Thyroid gland (tissue), 4 donors: ENCODE measurements around the gene USP17L29.
"Not testable (repeated sequence)": the region's sequence is repeated elsewhere in the genome, so short reads cannot be mapped to it uniquely, and the experiment has no call there.

Experiments used
- CTCF ChIP-seq, 6 experiments: fragments of 200-600 bp in 3 of 6; fragments of 450-650 bp in 3 of 6; sonication (generic) in 3 of 6; IDR thresholded peaks; one replicate each; pipeline ENCODE4 v1.5.1; 2016 to 2019; ENCODE audit warnings: antibody characterized with exemption in 6 of 6, mild to moderate bottlenecking in 2 of 6, inconsistent platforms in 1 of 6, moderate library complexity in 1 of 6
- POLR2A ChIP-seq, 2 donors: fragments of 450-650 bp; IDR thresholded peaks; one replicate each; pipeline ENCODE4 v1.6.1; 2017; ENCODE audit warnings: antibody characterized with exemption in 2 of 2, mild to moderate bottlenecking in 2 of 2, moderate library complexity in 1 of 2

- not testable (repeated sequence) for TF ChIP-seq CTCF, POLR2A (IDR thresholded peaks at IDR 0.05)
These were observed 26.4 kb downstream of the USP17L29 start for GRCh38 chr4:9379881-9380280.
